IPS-18a (cell line): Measurements from ENCODE around the gene DYNLL2.
A peak's percentile ranks its signal among the peaks of the same experiment; 100 is the strongest.

Experiments
- H3K27ac ChIP-seq: one replicate; pipeline ENCODE4 v1.5.1; 2013; ENCODE audit warnings: low read length
- H3K27me3 ChIP-seq: one replicate; pipeline ENCODE4 v1.6.1; 2013; ENCODE audit warnings: mild to moderate bottlenecking, low read length; ENCODE audit not compliant: control insufficient read depth, insufficient read depth
- H3K36me3 ChIP-seq: one replicate; pipeline ENCODE4 v1.6.1; 2013; ENCODE audit warnings: low read depth, low read length; ENCODE audit not compliant: control insufficient read depth
- H3K4me1 ChIP-seq: one replicate; pipeline ENCODE4 v1.6.1; 2013; ENCODE audit warnings: low read depth, low read length; ENCODE audit not compliant: control insufficient read depth
- H3K4me3 ChIP-seq: one replicate; pipeline ENCODE4 v1.5.1; 2013; ENCODE audit warnings: low read length
- H3K9ac ChIP-seq: one replicate; pipeline ENCODE4 v1.6.1; 2013; ENCODE audit warnings: mild to moderate bottlenecking, low read length, moderate library complexity
- H3K9me3 ChIP-seq: one replicate; pipeline ENCODE4 v1.6.1; 2013; ENCODE audit warnings: low read depth, low read length; ENCODE audit not compliant: control insufficient read depth

DYNLL2 gene

DNA sequence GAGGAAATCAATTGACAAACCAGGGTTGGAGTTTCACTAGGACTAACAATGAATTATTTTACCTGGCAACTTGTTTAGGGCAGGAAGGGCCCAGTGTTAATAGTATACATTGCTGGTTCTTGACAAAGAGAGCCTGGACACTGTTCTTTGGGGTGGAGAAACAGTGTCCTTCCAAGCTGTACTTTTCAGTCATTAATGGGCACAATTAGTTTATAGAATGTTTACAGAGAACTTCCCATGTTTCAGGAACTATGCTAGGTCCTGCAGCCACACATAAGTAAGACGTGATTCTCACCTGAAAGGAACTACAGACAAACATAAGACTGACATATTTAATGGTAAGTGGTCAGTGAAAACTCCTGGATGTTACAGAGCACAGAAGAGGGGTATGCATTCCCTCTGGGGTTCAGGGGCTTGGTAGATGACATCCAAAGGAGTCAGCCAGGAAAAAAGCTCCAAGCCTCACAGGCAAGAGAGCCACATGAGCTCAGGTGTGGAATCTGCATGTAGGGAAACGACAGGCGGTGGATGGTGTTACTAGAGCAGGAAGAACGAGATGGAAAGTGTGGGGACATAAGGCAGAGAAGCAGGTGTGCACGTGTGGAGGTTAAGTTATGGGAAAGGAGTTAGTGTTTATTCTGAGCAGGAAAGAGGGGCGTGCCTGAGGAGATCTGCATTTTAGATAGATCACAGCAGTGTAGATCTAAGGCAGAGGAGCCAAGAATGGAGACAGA is 3.8 kb upstream of the DYNLL2 start:
- no peak overlapping the region for H3K4me3 ChIP-seq
- no peaks in the 10 kb centered on the region for H3K27me3 ChIP-seq
- no peaks in the 10 kb centered on the region for H3K9me3 ChIP-seq
- peaks cover 17% of the 10 kb centered on the region for H3K4me1 ChIP-seq
- H3K27ac ChIP-seq, result no peak overlapping the region
- H3K9ac ChIP-seq, result no peak overlapping the region
- H3K36me3 ChIP-seq, result no peaks in the 10 kb centered on the region

DNA sequence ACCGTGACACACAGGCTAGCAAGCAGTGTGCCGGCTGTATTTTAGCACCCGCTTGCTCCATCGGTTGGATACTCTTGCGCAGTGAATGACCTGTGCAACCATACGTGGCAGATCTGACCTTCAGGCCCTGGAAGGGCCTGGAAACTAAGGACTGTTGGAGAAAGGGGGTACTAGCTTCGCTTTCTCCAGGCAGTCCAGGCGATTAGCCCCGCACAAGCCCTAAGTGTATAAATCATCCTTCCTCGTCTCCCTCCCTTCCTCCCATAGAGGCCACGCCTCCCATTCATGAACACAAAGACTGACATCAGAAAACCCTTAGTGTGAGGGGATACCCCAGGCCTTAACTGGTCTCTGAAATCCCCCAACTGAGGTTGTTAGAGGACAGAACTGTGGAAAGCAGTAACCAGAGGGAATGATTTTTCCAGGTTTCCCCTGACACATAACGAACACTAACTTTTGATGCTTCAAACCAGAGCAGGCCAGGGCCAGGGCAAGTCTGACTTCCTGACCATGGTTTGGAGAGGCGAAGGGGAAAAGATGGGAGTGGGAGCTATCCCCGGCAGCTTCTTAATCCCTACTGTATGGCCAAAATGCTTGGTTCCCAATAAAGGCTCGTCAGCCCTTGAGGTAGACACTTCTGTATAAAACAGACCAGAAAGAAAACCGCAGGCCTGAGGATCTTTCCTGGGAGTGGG is 1.4 kb upstream of the DYNLL2 start:
- Histone ChIP-seq H3K4me1 (peaks cover 24% of the 10 kb centered on the region), H3K36me3 (peaks cover 18% of the 10 kb centered on the region), H3K9ac (peak overlapping the region; percentile 70), H3K9me3 (no peaks in the 10 kb centered on the region), H3K27me3 (no peaks in the 10 kb centered on the region), H3K27ac (peak overlapping the region; percentile 98), H3K4me3 (peak overlapping the region; percentile 57)

DNA sequence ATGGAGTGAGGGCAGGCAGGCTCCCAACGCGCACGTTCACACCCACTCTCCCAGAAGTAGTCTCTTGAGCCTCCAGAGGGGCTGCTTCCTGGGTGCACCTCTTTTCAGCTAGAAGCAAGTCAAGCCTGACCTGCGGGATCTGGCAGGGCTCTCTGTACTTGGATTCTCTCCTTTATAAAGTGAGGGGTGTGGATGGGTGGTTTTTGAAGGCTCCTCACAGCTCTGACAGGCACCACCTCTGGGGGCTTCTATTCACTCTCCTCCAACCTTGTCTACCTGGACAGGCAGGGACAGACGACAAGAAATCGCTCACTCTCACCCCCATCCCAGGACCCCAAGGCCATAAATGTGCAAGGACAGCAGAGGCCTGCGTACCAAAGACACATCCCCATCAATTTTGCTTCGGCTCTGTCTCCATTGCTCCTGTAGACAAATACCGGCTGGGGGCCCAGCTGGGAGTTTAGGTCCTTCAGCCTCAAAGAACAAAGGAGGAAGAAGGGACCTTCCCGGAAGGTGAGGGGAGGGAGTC is 814 bp upstream of the DYNLL2 start:
- Histone ChIP-seq H3K27ac (peak overlapping the region; percentile 98), H3K9ac (peak overlapping the region; percentile 70), H3K4me3 (peak overlapping the region; percentile 57), H3K27me3 (no peaks in the 10 kb centered on the region), H3K9me3 (no peaks in the 10 kb centered on the region), H3K4me1 (peaks cover 24% of the 10 kb centered on the region), H3K36me3 (peaks cover 24% of the 10 kb centered on the region)

- Histone ChIP-seq H3K27ac (no peak overlapping the region), H3K4me1 (peaks cover 24% of the 10 kb centered on the region), H3K9ac (peak overlapping the region; percentile 71)
These were observed 485 bp downstream of the DYNLL2 start for GRCh38 chr17:58083491-58084316.

DNA sequence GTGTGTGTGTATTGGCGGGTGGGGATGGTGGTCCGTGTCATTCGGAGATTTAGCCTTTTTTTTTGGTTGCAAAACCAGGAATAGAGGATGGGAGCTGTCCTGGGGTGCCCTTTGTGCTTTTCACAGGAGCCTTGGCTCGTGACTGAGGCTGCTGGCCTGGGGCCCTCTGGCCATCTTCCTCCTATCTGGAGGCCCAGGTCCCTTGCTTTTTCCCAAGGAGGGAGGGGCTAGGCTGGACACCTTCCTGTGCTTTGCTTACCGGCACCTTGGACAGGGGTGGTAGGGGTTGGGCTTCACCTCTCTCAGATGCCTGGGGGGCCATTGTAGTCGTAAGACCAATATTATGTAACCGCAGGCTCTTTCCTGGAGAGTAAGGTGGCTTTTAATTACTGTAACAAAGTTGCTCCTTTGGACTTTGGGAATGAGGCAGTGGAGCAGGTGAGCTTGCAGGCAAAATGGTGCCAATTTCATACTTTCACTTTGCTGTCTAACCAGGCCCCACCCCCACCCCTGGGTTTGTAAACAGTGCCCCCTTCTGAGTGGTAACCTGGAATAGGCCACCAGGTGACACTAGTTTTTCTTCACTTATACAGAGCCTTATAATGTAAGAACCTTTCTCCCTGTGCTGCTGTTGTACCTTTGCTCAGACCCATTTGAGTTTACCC is 1.2 kb downstream of the DYNLL2 start:
- Histone ChIP-seq H3K9me3 (no peaks in the 10 kb centered on the region), H3K36me3 (peaks cover 43% of the 10 kb centered on the region), H3K4me1 (peaks cover 24% of the 10 kb centered on the region), H3K27ac (no peak overlapping the region), H3K27me3 (no peaks in the 10 kb centered on the region), H3K9ac (peak overlapping the region; percentile 71), H3K4me3 (peak overlapping the region; percentile 83)

More at GRCh38 chr17:58083491-58084316, 485 bp downstream of the DYNLL2 start:
- Histone ChIP-seq H3K36me3 (peaks cover 36% of the 10 kb centered on the region), H3K27me3 (no peaks in the 10 kb centered on the region), H3K9me3 (no peaks in the 10 kb centered on the region), H3K4me3 (peak overlapping the region; percentile 83)

DNA sequence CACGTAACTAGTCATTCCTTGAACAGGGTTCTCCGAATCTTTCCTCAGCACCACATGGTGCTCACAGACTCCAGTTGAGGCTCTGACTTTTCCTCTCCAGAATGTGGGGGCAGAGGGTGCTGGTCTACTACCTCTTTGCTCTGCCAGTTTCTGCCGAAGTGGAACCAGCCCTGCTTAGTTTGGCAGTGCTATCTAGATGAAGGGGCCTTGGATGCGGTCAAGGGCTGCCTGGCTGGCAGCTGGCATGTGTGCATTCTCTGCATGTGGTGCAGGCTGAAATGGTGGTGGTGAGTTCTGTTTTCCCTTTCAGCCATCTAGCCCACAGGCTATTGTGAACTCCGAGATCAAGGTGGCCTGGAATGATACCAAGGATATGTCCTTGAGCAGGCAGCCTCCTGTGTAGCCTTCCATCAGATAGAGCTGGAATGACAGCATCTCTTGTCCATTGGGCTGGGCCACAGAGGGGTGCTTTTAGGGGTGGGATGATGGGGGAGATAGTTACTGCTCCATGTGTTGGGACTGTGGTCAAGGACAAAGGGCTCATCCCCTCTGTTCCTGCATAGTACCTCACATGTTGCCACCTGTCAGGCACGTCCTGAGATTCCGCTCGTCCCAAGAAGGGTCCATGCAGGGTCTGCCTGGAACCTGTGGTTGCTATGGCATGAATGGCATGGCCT is 2.0 kb downstream of the DYNLL2 start:
- Histone ChIP-seq H3K4me3 (peak overlapping the region; percentile 83), H3K36me3 (peaks cover 50% of the 10 kb centered on the region), H3K9me3 (no peaks in the 10 kb centered on the region), H3K4me1 (peaks cover 24% of the 10 kb centered on the region), H3K27me3 (no peaks in the 10 kb centered on the region), H3K27ac (no peak overlapping the region), H3K9ac (peak overlapping the region; percentile 71)

DNA sequence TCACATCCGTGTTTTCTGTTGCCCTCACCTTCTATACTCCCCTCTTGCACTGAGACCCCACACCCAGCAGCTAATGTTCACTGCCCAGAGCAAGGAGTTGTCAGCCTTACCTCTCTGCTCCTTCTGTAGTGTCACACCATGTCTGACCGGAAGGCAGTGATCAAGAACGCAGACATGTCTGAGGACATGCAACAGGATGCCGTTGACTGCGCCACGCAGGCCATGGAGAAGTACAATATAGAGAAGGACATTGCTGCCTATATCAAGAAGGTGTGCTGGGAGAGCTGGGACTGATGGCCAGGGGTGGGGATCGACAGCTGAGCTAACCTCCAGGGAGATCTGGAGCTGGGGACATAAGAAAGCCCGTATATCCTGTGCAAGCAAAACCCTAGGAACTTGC is 3.7 kb downstream of the DYNLL2 start:
- H3K27me3 ChIP-seq, result no peaks in the 10 kb centered on the region
- no peaks in the 10 kb centered on the region for H3K9me3 ChIP-seq
- H3K4me1 ChIP-seq, result peaks cover 16% of the 10 kb centered on the region
- no peak overlapping the region for H3K9ac ChIP-seq
- H3K36me3 ChIP-seq, result peaks cover 66% of the 10 kb centered on the region
- H3K4me3 ChIP-seq, result no peak overlapping the region
- no peak overlapping the region for H3K27ac ChIP-seq

- Histone ChIP-seq H3K9ac (no peak overlapping the region), H3K27me3 (no peaks in the 10 kb centered on the region), H3K4me3 (no peak overlapping the region), H3K27ac (no peak overlapping the region), H3K4me1 (peaks cover 6% of the 10 kb centered on the region), H3K9me3 (no peaks in the 10 kb centered on the region), H3K36me3 (peaks cover 82% of the 10 kb centered on the region)
These were observed 5.4 kb downstream of the DYNLL2 start for GRCh38 chr17:58088624-58089023.

- H3K4me3 ChIP-seq, result no peak overlapping the region
- no peak overlapping the region for H3K9ac ChIP-seq
- no peaks in the 10 kb centered on the region for H3K9me3 ChIP-seq
- H3K36me3 ChIP-seq, result peaks cover 86% of the 10 kb centered on the region
- H3K4me1 ChIP-seq, result peaks cover 6% of the 10 kb centered on the region
- H3K27me3 ChIP-seq, result no peaks in the 10 kb centered on the region
- no peak overlapping the region for H3K27ac ChIP-seq
These were observed 5.9 kb downstream of the DYNLL2 start for GRCh38 chr17:58089111-58089510.

GRCh38 chr17:58091024-58091567 is 7.9 kb downstream of the DYNLL2 start:
- Histone ChIP-seq H3K4me3 (no peak overlapping the region), H3K9ac (no peak overlapping the region), H3K27ac (no peak overlapping the region), H3K9me3 (no peaks in the 10 kb centered on the region), H3K4me1 (no peaks in the 10 kb centered on the region), H3K36me3 (peaks cover 78% of the 10 kb centered on the region), H3K27me3 (no peaks in the 10 kb centered on the region)
